HG02642 (cell line): ENCODE results near the gene AGAP1.

ENCODE experiments used
- ATAC-seq: cut with Tn5 transposase; IDR thresholded peaks from one replicate; pipeline ENCODE4 v1.9.1; 2021; ENCODE audit warnings: mild to moderate bottlenecking; ENCODE audit not compliant: unreplicated experiment, poor library complexity

Gene AGAP1

DNA sequence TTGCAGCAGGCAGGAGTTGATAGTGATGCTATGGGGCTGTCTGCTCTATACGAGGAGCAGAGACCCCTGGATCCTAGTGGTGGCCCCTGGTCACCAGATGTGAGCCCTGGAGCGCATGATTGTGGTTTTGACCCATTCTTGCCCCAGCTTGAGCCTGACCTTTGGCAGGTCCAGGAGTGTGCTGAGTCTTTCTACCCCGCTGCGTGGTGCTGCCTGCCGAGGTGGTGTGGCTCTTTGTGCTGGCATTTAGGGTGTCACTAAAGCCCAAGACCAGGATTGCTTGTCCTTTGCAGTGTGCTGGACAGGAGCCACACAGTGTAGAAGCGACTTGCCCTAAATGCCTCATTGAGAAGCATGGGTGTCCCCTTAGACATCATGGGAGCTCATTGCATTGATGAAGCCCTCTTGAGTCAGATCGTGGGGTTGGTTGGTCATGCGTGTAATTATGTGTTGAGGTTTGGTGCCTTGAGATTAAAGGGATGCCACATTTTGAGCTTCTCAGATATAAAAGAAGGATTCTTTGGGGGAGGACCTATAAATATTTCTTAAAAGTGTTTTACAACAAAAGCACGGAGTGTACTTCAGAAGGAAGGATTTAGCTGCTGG lies 88.3 kb downstream of the AGAP1 start:
- no peak for ATAC-seq

- ATAC-seq = no peak
Observed at GRCh38 chr2:235582729-235583128, 88.9 kb downstream of the AGAP1 start.

DNA sequence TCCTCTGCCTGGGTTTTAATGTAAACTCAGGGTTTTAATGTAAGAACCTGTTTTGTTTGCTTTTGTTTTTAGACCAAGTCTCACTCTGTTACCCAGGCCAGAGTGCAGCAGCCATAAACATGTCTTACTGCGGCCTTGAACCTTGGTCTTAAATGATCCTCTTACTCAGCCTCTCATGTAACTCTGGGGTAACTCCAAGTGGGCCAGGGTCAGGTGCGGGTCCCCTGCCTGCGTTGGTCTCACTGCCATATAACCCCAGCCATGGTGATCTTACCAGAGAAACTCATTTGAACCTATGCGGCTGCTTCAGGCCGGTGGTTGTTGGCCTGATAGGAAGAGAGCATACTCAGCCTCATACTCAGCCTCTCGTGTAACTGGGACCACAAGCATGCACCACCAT lies 89.3 kb downstream of the AGAP1 start:
- no peak for ATAC-seq

DNA sequence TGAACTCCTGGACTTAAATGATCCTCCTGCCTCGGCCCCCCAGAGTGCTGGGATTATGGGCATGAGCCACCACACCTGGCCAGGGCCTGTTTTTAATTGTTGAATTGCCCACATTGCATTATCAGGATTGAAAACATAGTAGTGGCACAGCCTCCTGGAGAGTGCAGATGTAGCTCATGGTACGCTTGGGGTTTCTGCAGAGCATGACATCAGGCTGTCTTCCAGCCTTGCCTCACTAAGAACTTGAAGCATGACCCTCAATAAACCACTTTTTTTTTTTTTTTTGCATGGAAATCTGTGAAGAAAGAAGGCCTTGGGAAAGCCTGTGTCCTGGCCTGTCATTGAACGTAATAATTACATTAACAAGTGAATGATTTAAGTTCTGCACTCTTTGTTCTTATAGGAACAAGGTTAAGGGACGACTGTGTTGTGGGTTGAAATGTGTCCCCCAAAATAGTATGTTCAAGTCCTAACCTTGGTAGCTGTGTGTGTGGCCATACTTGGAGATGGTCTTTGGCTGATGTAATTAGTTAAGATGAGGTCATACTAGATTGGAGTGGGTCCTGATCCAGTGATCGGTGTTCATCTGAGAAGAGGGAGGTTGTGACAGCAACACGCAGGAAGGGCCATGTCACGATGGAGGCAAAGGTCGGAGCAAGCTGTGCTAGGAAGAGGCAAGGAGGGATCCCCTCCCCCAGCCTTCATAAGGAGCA lies 90.2 kb downstream of the AGAP1 start:
- ATAC-seq = no peak

DNA sequence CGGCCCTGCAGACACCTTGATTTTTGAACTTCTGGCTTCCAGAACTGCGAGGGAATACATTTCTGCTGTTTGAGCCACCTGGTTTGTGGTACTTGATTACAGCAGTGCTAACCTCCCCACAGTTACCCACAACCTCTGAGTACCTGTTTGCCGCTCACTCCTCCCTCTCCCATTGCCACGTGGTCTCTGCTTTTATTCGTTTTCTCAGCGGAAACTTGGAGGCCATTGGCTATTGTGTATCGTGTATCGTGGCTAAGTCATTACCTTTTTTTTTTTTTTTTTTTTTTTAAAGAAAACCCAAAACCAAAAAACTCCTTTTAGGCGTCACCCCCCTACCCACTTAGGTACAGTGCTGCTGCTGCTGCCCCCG lies 90.8 kb downstream of the AGAP1 start:
- ATAC-seq = no peak

- no peak for ATAC-seq
Observed at GRCh38 chr2:235587202-235587601, 93.4 kb downstream of the AGAP1 start.

DNA sequence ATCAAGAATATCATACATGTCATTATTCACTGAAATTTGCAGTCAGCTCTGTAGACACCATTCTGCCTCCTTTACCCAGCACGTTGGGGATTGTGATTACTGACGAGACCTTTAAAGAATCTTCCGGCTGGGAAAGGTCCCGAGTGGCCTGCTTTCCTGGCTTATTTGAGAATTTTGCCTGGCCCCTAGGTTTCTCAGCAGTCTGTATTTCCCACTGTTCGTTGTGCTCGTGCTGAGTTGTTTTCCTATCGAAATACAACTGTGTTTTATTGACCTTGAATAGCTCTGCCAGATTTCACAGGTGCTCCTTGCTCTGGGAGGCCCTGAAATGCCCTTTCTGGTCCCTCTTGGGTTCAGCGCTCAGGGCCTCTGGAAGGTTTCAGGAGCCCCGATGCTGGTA lies 94.9 kb downstream of the AGAP1 start:
- no peak for ATAC-seq

- ATAC-seq = no peak
Observed at GRCh38 chr2:235591231-235591730, 97.4 kb downstream of the AGAP1 start.

DNA sequence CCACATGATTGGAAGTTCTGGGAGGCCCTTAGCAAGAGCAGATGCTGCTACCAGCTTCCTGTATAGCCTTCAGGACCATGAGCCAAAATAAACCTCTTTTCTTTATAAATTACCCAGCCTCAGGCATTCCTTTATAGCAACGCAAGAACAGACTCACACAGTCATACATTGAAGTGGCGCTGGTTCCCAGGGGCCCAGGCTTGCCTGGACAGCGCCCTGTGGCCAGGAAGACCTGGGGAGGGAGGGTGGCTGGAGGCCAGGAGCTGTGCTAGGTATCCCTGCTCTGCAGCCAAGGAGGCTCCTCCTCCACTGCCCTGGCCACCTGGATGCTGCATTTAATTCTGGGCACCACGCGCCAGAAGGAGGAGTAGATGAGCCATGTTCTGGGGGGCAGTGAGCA lies 98.1 kb downstream of the AGAP1 start:
- ATAC-seq = no peak

DNA sequence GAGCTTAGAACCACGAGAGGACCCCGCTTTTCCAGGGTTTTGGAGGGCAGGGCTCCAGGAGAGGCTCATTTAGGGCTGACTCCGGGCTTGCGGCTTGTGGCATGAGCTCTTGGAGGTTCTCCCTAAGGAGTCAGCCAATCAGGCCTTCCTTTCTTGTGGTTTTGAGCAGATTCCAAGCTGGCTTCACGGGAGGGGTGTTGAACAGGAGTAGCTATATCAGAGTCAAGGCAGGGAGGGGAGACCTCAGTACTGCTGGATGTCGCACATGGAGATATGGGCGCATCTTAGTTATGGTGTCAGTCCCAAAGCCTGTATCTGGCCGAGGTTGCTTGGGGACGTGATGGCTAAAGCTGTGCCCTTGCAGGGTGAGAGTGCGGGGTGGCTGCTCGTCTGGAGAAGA lies 98.6 kb downstream of the AGAP1 start:
- ATAC-seq = no peak

GRCh38 chr2:235592836-235593235 lies 99.0 kb downstream of the AGAP1 start:
- ATAC-seq = no peak

DNA sequence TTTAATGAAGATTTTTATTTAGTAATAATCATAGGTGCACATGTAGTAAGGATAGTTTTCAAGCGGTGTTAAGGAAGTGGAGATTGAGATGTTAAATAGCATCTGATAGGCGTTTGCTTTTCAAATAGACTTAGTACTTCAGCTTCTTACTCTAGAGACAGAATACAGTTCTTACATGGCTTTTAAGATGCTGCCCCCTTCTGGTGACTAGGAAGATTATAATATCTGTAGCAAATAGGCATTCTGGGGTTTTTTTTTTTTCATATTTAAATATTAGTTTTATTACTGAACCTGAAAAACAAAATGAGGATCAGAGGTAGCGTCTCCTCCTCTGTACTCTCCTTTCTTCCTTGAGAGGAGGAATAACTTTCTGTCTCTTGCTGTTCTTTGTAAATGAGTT lies 100.2 kb downstream of the AGAP1 start:
- ATAC-seq = no peak

- no peak for ATAC-seq
Observed at GRCh38 chr2:235594964-235595363, 101.1 kb downstream of the AGAP1 start.

DNA sequence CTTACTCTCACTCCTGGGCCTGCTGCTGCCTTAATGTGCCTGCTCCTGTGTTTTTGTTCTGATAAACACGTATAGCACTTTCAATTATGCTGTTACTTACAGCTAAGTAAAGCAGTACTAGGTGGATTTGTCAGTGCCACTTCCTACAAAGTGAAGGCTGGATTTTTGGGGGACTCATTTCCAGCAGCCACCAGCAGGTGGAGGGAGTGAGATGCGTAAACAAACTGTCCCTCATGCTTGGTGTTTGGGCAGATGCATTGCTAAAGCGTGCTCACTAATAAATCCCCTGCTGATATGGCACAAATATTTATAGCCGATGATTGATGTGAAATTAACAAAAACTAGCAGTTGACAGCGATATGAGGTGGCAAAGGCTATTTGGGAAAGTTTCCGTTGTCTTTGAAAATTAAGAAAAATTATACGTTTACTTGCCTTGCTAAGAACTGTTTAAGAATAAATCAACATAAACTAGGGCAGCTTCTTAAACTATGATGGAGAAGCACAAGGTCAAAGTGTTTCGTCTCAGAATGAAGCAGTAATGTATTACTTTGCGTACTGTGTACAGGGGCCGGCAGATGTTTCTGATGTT lies 101.7 kb downstream of the AGAP1 start:
- ATAC-seq = no peak

DNA sequence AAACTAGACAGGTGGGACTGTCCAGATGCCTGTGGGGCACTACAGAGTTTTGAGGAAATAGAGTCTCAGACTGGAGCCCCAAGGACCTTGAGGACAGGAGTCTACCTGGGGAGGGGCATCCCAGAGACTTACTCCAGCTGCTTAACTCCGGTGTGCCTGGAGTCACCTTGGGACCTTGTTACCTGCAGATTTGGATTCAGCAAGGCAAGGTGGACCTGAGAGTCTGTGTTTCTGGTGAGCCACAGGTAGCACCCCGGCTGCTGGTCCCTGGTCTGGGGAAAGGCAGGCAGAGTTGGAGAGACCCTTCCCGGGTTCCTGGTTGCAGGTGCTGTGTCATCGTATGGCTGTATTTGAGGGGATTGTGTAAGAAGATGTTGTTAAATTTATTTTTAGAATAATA lies 102.4 kb downstream of the AGAP1 start:
- ATAC-seq = no peak

- no peak for ATAC-seq
Observed at GRCh38 chr2:235597081-235597615, 103.3 kb downstream of the AGAP1 start.

GRCh38 chr2:235598026-235598425 lies 104.2 kb downstream of the AGAP1 start:
- no peak for ATAC-seq

DNA sequence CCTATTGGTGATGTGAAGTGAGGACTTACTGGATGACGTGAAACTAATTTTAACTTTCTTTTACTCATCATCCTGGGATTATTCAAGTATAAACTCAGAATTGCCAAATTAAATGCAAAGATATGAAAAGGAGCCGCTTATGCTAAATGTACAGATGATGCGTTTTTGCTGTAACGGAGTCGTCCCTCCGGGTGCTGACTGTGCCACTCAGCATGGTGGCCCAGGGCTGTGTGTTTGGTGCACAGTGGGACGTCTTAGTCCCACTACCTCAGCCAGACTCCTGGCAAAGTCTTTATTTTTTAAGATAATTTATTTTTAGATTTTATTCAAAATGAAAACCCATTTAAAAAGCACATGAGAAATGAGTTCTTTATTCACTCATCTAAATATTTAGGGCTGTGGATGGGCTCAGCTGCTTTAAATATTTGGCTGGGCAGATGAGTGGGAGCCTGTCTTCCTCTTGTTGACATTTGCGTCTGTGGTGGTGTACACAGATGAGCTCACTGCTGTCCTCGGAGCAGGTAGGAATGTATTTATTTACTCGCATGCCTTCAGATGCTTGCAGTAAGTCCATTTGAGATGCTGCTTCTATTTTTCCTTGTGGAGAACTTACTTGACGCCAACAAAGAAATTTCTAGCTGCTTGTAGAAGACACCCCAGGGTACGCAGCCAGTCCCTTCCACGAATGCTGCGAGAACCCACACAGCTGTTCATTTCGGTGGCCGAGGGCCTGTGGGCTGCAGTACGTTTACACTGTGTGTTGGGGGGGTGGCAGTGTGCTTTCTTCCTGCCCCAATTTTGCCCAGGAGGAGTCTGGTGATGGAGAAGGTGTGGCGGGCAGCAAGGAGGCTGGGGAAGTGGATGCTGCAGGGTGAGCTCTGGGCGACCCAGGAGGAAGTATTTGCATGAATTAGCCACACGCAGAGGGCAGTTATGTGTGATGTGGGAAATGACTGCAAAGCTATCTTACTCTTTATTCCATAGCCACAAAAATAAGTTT lies 105.0 kb downstream of the AGAP1 start:
- ATAC-seq = no peak

- ATAC-seq = no peak
Observed at GRCh38 chr2:235599596-235600338, 105.9 kb downstream of the AGAP1 start.

DNA sequence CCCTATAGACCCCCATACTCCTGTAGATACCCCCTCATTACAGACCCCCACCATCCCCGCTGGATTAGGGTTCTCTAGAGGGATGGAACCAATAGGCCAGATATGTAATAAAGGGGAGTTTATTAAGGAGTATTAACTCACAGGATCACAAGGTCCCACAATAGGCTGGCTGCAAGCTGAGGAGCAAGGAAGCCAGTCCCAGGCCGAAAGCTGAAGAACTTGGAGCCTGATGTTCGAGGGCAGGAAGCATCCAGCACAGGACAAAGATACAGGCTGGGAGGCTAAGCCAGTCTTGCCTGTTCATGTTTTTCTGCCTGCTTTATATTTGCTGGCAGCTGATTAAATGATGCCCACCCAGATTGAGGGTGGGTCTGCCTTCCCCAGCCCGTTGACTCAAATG lies 106.6 kb downstream of the AGAP1 start:
- ATAC-seq = no peak
